IMR-90 (cell line): ENCODE measurements around the gene SLC16A8.

Experiments used
- BHLHE40 ChIP-seq: fragments of 150-350 bp; IDR thresholded peaks from 2 replicates; pipeline ENCODE4 v1.6.1; 2016; ENCODE audit warnings: mild to moderate bottlenecking, low read depth, low read length
- CTCF ChIP-seq: conservative IDR thresholded peaks from 2 replicates; pipeline ENCODE4 v1.5.1; 2012; ENCODE audit warnings: mild to moderate bottlenecking, low read depth, low read length, improper control_type of control experiment
- ELK1 ChIP-seq: fragments of 150-350 bp; IDR thresholded peaks from 2 replicates; pipeline ENCODE4 v1.6.1; 2016; ENCODE audit warnings: low read depth, mild to moderate bottlenecking, low read length, moderate library complexity, borderline replicate concordance
- MAFK ChIP-seq: IDR thresholded peaks from 2 replicates; pipeline ENCODE4 v1.6.1; 2012; ENCODE audit warnings: low read depth, low read length, improper control_type of control experiment
- MXI1 ChIP-seq: IDR thresholded peaks from 2 replicates; pipeline ENCODE4 v1.6.1; 2012; ENCODE audit warnings: low read depth, mild to moderate bottlenecking, low read length, moderate library complexity, borderline replicate concordance
- POLR2A ChIP-seq: IDR thresholded peaks from 2 replicates; pipeline ENCODE4 v1.6.1; 2012; ENCODE audit warnings: mild to moderate bottlenecking, low read depth, low read length
- RAD21 ChIP-seq: IDR thresholded peaks from 2 replicates; pipeline ENCODE4 v1.6.1; 2012; ENCODE audit warnings: low read length, improper control_type of control experiment
- RCOR1 ChIP-seq: IDR thresholded peaks from 2 replicates; pipeline ENCODE4 v1.6.1; 2012; ENCODE audit warnings: mild to moderate bottlenecking, low read length, improper control_type of control experiment; ENCODE audit not compliant: insufficient replicate concordance
- RFX5 ChIP-seq: IDR thresholded peaks from 2 replicates; pipeline ENCODE4 v1.8.0; 2012; ENCODE audit warnings: low read depth, mild to moderate bottlenecking, low read length, moderate library complexity
- USF2 ChIP-seq: fragments of 150-350 bp; IDR thresholded peaks from 2 replicates; pipeline ENCODE4 v1.6.1; 2017; ENCODE audit warnings: mild to moderate bottlenecking, antibody characterized with exemption, low read length, low read depth

GRCh38 chr22:38111925-38112355 is 28.0 kb upstream of the SLC16A8 start:
- no peak for TF ChIP-seq MAFK
- no peak for TF ChIP-seq POLR2A
- no peak for TF ChIP-seq CTCF
- no peak for TF ChIP-seq RAD21
- no peak for TF ChIP-seq ELK1
- TF ChIP-seq RFX5: no peak
- TF ChIP-seq USF2: no peak
- no peak for TF ChIP-seq RCOR1
- TF ChIP-seq MXI1: no peak
- no peak for TF ChIP-seq BHLHE40
